GM18505 (cell line): ENCODE measurements around the gene AIM2.
"Not testable (repeated sequence)": the region's sequence is repeated elsewhere in the genome, so short reads cannot be mapped to it uniquely, and the experiment has no call there.

Source experiments
- ATAC-seq: cut with Tn5 transposase; IDR thresholded peaks from one replicate; pipeline ENCODE4 v1.9.1; 2021; ENCODE audit not compliant: unreplicated experiment
- POLR2A ChIP-seq: IDR thresholded peaks from 4 replicates; pipeline ENCODE4 v1.6.1; 2011; ENCODE audit warnings: borderline replicate concordance; ENCODE audit not compliant: insufficient read depth, insufficient read length; ENCODE audit errors: extremely low read depth

Gene AIM2

DNA sequence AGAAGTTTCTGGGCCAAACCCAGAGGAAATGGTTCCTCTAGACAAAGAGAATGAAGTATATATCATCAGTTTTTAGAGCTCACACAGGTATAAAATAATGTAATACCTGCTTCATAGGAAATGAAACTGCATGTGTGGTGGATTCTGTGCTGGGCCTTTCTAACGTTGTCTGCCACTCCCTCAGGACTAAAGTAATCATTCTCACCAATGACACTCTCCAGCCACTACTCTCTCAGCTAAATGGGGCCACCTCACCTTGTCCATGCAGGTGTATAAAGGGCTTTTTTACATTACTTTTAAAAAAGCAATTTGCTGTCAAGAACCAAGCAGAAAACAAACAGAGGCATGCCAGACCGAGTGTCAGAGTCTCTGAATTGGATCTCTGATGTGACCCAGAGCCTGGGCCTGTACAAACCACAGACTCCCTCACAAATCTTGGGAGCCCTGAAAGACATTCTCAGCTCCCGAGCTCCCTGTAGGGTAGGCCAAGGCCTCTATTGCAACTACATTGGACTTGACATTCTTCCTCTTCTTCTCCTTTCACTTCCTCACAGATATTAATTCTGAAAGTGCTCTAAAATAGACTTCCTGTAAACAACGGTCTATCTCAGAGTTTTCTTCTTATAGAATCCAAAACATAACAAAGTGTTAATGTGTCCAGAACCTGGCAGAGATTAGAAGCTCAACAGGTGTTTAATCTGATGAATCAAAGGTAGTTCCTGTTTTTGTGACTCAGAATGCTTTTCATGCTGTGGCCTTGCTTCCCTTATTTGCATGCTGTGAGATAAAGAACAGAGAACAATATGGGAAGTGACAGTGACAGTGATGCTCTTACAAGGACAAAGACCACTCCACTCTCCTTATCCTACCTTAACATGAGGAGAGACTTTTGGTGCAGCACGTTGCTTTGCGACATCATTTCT lies 8.6 kb downstream of the AIM2 start:
- TF ChIP-seq POLR2A = peak; percentile 54
- ATAC-seq = peak; percentile 82

GRCh38 chr1:159066108-159066507 lies 10.5 kb downstream of the AIM2 start:
- no peak for TF ChIP-seq POLR2A
- ATAC-seq = no peak

- no peak for ATAC-seq
- TF ChIP-seq POLR2A = no peak
Measured at GRCh38 chr1:159065106-159065505, 11.5 kb downstream of the AIM2 start.

DNA sequence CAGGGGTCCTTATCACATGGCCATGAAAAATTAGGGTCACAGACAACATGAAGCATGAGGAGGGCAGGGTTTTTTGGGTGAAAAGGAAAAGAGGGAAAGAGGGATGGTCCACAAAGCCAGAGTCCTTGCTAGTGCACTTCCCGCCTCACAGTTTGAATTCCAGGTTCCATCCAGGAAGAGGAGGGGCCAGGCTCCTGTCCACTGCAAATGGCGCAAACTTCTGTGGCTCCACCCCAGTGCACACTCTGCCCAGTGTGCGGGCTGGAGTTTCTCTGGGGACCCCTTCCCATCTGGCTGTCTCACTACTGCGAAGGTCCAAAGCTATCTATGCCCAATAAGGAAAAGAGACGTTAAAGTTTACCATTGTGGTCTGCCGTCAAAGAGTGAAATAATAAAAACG lies 17.8 kb downstream of the AIM2 start:
- ATAC-seq = no peak
- TF ChIP-seq POLR2A = no peak

DNA sequence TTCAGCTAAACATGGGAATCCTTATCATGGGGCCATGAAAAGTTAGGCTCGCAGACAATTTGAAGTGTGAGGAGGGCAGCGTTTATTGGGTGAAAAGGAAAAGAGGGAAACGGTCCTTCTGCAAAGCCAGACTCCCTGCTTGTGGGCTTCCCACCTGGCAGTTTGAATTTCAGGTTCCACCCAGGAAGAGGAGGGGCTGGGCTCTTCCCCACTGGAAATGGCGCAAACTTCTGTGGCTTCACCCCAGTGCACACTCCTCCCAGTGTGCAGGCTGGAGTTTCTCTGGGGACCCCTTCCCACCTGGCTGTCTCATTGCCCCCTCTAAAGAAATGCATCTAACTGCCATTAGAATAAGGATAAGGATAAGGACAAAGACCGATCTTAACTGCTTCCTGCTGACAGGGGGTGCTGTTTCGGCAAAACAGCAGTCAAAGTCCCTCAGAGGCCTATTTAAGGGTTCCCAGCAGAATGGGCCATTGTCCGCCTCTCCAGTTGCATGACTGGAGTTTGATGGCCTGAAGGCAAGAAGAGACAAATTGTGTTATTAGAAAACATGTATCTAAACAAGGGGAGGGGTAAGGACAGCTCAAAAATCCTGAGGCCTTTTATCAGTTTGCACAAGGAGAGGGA lies 20.4 kb downstream of the AIM2 start:
- TF ChIP-seq POLR2A = no peak
- ATAC-seq = no peak

DNA sequence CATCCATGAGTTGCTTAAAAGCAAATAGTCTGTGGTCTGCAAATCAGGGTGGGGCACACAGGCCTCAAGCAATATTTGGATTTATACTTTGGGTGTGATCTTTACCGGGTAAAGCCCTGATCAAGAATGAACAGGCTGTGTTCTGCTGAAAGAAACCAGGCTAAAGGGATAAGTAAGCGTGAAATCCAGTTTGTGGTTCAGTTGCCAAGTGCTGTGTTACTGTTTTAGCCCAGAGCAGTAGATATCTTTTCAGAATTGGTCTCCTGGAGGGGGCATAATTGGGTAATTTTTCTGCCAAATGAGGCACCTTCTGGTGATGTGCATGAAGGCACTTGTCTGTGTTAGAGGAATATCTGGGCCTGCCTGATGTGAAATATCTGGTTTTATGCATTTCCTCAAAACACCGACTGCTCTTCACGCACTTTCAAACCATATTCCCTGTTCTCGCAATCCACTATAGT lies 21.4 kb downstream of the AIM2 start:
- TF ChIP-seq POLR2A = no peak
- ATAC-seq = no peak

- ATAC-seq = no peak
- TF ChIP-seq POLR2A = no peak
Measured at GRCh38 chr1:159054427-159054826, 22.1 kb downstream of the AIM2 start.

DNA sequence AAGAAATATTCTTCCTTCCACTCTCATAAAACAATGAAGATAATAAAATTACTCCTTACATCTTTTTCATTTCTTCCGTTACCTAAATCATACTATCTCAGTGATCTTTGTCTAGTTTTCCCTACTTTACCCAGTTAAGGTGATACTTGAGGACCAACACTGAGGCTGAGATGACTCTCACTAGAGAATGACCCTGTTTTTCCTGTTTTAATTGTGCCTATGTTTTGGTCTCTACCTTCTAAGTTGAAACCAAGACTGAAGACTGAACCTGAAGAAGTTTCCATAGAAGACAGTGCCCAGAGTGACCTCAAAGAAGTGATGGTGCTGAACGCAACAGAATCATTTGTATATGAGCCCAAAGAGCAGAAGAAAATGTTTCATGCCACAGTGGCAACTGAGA lies 25.1 kb downstream of the AIM2 start:
- TF ChIP-seq POLR2A = no peak
- no peak for ATAC-seq

DNA sequence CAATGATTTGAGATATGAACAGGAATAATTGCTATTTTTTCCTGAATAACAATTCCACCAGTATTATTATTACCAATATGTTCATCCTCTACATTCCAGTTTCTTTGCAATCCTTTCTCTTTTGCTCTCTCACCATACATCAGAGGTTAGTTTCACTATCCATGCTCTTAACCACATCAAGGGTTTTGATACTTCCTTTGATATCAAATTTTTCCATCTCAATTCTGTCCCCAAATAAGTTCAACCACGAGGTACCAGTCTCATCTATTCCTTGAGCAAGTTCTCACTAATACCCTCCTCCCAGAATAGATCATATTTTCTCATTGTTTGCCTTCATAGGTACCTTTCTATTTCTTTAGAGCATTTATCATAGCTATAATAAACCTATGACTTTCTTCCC lies 30.1 kb downstream of the AIM2 start:
- not testable (repeated sequence) for ATAC-seq

- no peak for TF ChIP-seq POLR2A
- no peak for ATAC-seq
Measured at GRCh38 chr1:159040893-159041724, 35.5 kb downstream of the AIM2 start.

DNA sequence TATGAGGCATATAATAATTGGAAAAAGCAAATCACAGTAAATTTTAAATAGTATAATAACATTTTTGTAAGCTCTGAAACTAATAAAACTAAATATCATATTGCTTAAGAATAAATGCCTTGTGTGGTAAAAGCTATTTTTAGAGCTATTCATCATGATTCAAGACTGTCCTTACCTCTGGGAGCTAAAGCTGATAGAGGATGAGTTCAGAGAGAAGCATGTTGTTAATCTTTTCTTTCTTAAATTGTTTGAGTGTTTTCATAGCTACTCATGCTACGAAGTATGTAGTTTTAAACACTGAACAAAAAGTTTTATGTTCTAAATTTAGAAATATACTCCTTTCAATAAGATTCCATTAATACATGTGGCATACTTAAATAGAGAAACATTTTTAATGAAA lies 36.4 kb downstream of the AIM2 start:
- no peak for ATAC-seq
- TF ChIP-seq POLR2A = no peak

DNA sequence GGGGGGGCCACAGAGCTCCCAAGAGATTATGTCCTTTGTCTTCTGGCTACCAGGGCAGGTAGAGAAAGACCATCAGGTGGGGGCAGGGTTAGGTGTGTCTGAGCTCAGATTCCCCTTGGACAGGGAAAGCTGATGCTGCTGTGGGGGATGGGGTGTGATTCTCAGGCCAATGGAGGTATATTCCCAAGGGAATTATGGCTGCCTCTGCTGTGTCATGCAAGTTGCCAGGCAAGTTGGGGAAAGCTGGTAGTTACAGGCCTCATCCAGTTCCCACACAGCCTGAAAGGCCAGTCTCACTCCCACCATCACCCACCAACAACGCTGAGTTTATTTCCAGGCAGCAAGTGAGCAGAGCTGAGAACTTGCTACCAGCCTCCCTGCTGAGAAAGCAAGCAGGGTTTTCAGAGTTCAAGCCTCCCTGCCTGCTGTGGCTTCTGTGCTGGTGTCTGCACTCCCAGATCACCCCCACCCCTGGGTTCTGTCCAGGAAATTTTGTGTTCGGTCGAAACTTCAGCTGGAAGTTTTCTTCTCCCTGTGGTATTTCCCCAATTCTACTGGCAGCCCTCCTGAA lies 45.6 kb downstream of the AIM2 start:
- no peak for ATAC-seq
- TF ChIP-seq POLR2A = no peak

- no peak for TF ChIP-seq POLR2A
- no peak for ATAC-seq
Measured at GRCh38 chr1:159030311-159030710, 46.3 kb downstream of the AIM2 start.

GRCh38 chr1:159026841-159027240 lies 49.7 kb downstream of the AIM2 start:
- ATAC-seq = not testable (repeated sequence)
